DOHH2 (cell line): ENCODE measurements around the gene UPF1.

Experiments
- CTCF ChIP-seq: fragments of 200-600 bp; sonication (generic); IDR thresholded peaks from one replicate; pipeline ENCODE4 v1.5.1; 2014; ENCODE audit warnings: antibody characterized with exemption, mild to moderate bottlenecking, low read depth, low read length; ENCODE audit not compliant: poor library complexity, severe bottlenecking
- EZH2phosphoT487 ChIP-seq: fragments of 200-600 bp; sonication (generic); IDR thresholded peaks from 2 replicates; pipeline ENCODE4 v1.6.1; 2017; ENCODE audit warnings: borderline replicate concordance, mild to moderate bottlenecking, antibody characterized with exemption, low read length, moderate library complexity, mixed read lengths

DNA sequence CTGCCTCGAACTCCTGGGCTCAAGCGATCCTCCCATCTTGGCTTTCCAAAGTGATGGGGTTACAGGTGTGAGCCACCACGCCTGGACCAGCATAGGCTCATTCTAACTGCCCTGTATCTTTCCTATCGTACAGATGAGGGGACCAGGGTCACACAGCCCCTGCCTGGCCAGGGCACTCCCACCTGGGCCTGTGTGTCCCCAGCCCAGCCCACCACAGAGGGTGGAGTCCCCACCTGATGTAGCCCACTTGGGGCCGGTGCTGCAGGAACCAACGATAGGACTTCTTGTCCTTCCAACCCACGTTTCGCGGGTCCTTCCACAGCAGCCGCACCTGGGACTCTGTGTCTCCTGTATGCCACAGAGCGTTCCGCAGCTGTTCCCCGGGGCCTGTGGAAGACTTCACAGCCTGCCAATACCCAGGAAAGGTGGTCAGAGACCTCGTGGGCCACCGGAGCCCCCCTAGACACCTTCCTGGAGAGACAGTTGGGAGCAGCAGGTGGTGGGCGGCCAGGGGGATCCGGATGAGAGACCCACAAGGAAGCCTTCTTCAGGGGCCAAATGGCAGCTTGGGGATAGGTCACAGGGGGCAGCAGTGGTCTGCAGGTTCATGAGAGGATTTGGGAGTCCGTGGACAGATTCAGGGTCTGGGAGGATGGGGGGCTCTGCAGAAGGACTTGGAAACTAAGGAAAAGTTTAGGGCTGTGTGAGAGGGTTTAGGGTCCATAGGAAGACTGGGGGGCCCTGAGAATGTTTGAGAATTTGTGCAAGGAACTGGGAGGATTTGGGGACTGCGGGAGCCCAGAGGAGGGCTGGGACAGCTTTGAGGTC is 47.6 kb upstream of the UPF1 start:
- TF ChIP-seq CTCF = no peak
- TF ChIP-seq EZH2phosphoT487 = no peak
